ENCODE results near the gene OTOP3.

OTOP3 gene

DNA sequence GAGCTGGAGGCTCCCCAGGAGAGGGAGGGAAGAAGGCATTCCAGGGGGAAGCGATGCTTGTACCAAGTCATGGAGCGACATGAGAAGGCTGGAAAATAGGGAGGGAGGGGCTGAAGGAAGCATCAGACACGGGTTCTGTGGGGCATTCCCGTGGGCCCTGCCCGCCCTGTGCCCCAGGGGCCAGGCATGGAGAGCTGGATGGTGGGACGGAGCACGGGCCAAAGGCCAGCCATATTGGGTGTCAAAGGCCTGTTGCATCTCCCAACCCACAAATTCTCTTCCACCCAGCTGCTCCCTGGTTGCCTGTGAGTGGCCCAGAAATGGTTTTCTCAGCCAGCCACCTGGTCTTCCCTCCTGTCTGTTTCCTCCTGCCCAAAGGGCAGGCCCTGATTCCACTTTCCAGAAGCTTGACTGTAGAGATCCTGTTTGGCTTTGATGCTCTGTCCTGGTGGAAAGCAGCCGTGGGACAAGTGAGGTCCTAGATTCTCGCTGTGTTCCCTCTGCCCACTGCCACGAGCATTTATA, 54.9 kb downstream of the OTOP3 start:
- no peak overlapping the region for H3K27ac ChIP-seq (ENCODE audit: low read depth, low read length)
- no peaks in the 10 kb centered on the region for H3K27me3 ChIP-seq (ENCODE audit: control insufficient read depth, insufficient read depth, low read length)
- 0 out of 2 replicates have a peak, but pooled peaks cover 15% of the 10 kb centered on the region for H3K36me3 ChIP-seq (ENCODE audit: control insufficient read depth, insufficient read depth, low read length)
- H3K4me3 ChIP-seq (ENCODE audit: low read depth, low read length) = no peak overlapping the region
- no peaks in the 10 kb centered on the region for H3K9me3 ChIP-seq (ENCODE audit: control insufficient read depth, insufficient read depth, low read length)
- H3K9ac ChIP-seq (ENCODE audit: low read depth, low read length) = no peak overlapping the region
- peaks cover 8% of the 10 kb centered on the region for H3K4me1 ChIP-seq (ENCODE audit: control insufficient read depth, insufficient read depth, low read length)

DNA sequence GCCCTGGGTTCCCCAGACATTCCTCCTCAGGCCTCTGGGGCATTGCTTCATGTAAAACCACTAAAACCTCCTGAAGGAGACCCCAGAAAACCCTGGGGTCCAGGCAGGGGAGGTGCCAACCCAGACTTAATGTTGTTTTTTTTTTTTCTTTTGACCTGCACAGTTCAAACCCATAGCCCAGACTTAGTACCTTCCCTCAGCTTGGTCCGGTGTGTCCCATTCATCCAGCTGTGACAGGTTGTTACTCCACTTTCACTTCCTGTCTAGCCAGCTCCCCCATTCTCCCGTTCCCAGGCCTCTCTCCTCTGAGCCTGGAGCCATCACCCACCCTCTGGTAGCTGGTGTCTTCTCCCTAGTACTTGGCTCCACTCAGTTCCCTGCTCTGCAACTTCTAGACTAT, 56.5 kb downstream of the OTOP3 start:
- H3K27ac ChIP-seq (ENCODE audit: low read depth, low read length) = no peak overlapping the region
- peaks cover 8% of the 10 kb centered on the region for H3K4me1 ChIP-seq (ENCODE audit: control insufficient read depth, insufficient read depth, low read length)
- no peaks in the 10 kb centered on the region for H3K27me3 ChIP-seq (ENCODE audit: control insufficient read depth, insufficient read depth, low read length)
- 0 out of 2 replicates have a peak, but pooled peaks cover 15% of the 10 kb centered on the region for H3K36me3 ChIP-seq (ENCODE audit: control insufficient read depth, insufficient read depth, low read length)
- no peaks in the 10 kb centered on the region for H3K9me3 ChIP-seq (ENCODE audit: control insufficient read depth, insufficient read depth, low read length)
- no peak overlapping the region for H3K9ac ChIP-seq (ENCODE audit: low read depth, low read length)
- no peak overlapping the region for H3K4me3 ChIP-seq (ENCODE audit: low read depth, low read length)

DNA sequence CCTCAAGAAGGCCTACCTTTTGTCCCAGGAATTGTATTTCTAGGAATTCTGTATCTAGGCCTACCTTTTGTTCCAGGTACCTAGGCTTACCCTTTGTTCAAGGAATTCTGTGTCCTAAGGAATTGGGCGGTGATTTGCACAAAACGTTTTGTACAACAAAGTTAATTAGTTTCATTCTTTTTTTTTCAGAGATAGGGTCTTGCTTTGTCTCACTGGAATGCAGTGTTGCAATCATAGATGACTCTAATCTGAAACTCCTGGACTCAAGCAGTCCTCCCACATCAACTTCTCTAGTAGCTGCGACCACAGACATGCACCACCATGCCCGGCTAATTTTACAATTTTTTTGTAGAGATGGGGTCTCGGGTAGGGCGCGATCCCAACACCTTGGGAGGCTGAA, 58.7 kb downstream of the OTOP3 start:
- no peak overlapping the region for H3K27ac ChIP-seq (ENCODE audit: low read depth, low read length)
- peaks cover 18% of the 10 kb centered on the region; the same call in 1 of the 2 replicates for H3K36me3 ChIP-seq (ENCODE audit: control insufficient read depth, insufficient read depth, low read length)
- no peaks in the 10 kb centered on the region for H3K4me1 ChIP-seq (ENCODE audit: control insufficient read depth, insufficient read depth, low read length)
- no peaks in the 10 kb centered on the region for H3K9me3 ChIP-seq (ENCODE audit: control insufficient read depth, insufficient read depth, low read length)
- no peak overlapping the region for H3K9ac ChIP-seq (ENCODE audit: low read depth, low read length)
- no peaks in the 10 kb centered on the region for H3K27me3 ChIP-seq (ENCODE audit: control insufficient read depth, insufficient read depth, low read length)
- H3K4me3 ChIP-seq (ENCODE audit: low read depth, low read length) = no peak overlapping the region

DNA sequence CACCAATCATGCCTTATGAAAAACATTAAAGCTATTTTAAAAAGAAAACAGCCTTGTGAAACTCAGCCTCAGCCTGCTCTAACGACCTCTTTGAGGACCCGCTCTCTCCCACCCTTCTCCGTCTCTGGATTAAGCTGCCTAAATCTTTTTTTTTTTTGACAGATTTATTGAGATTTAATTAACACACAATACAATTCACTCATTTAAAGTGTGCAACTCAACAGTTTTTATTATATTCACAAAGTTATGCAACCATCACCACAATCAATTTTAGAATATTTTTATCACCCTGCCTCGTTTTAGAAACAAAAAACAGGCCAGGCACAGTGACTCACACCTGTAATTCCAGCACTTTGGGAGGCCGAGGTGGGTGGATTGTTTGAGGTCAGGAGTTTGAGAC, 60.1 kb downstream of the OTOP3 start:
- Histone ChIP-seq H3K27me3 (ENCODE audit: control insufficient read depth, insufficient read depth, low read length) (no peaks in the 10 kb centered on the region), H3K9me3 (ENCODE audit: control insufficient read depth, insufficient read depth, low read length) (no peaks in the 10 kb centered on the region), H3K4me1 (ENCODE audit: control insufficient read depth, insufficient read depth, low read length) (no peaks in the 10 kb centered on the region), H3K27ac (ENCODE audit: low read depth, low read length) (no peak overlapping the region), H3K4me3 (ENCODE audit: low read depth, low read length) (no peak overlapping the region), H3K36me3 (ENCODE audit: control insufficient read depth, insufficient read depth, low read length) (peaks cover 24% of the 10 kb centered on the region), H3K9ac (ENCODE audit: low read depth, low read length) (no peak overlapping the region)

DNA sequence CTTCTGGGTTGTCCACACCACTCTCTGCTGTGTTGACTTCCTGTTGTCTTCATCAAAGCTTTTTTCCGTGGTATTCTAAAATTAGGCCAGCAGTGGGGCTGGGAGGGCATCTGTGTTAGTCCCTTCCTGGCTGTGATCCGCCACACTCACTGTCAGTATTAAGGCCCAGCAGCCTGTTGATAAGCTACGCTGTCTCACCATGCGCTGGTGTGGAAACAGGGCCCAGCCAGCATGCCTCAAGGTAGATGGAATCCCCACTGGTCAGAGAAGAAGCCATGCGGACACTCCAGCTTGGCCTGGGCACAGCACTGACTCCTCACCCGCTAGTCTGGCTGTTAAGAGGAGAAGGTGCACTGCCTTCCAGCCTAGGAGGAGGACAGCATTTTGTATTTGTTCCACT, 63.1 kb downstream of the OTOP3 start:
- Histone ChIP-seq H3K9ac (ENCODE audit: low read depth, low read length) (no peak overlapping the region), H3K9me3 (ENCODE audit: control insufficient read depth, insufficient read depth, low read length) (no peaks in the 10 kb centered on the region), H3K36me3 (ENCODE audit: control insufficient read depth, insufficient read depth, low read length) (peaks cover 44% of the 10 kb centered on the region), H3K27me3 (ENCODE audit: control insufficient read depth, insufficient read depth, low read length) (no peaks in the 10 kb centered on the region), H3K4me3 (ENCODE audit: low read depth, low read length) (no peak overlapping the region), H3K27ac (ENCODE audit: low read depth, low read length) (no peak overlapping the region), H3K4me1 (ENCODE audit: control insufficient read depth, insufficient read depth, low read length) (no peaks in the 10 kb centered on the region)

DNA sequence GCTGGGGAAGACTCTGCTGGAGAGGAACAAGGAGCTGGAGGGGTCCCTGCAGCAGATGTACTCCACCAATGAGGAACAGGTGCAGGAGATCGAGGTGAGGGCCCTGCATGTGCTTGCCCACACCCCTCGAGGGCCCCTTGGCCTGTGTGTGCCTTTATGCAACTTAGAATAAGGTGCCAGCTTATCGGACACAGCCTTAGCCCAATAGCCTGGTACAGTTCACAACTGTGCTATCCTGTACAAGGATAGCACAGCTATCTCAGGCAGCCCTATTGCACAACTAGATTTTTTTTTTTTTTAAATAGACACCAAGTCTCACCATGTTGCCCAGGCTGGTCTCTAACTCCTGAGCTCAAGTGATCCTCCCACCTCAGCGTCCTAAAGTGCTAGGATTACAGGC, 63.8 kb downstream of the OTOP3 start:
- no peak overlapping the region for H3K27ac ChIP-seq (ENCODE audit: low read depth, low read length)

More for the DNA sequence above, 63.8 kb downstream of the OTOP3 start:
- Histone ChIP-seq H3K4me3 (ENCODE audit: low read depth, low read length) (no peak overlapping the region), H3K27me3 (ENCODE audit: control insufficient read depth, insufficient read depth, low read length) (no peaks in the 10 kb centered on the region), H3K36me3 (ENCODE audit: control insufficient read depth, insufficient read depth, low read length) (peaks cover 43% of the 10 kb centered on the region), H3K9ac (ENCODE audit: low read depth, low read length) (no peak overlapping the region), H3K4me1 (ENCODE audit: control insufficient read depth, insufficient read depth, low read length) (no peaks in the 10 kb centered on the region), H3K9me3 (ENCODE audit: control insufficient read depth, insufficient read depth, low read length) (no peaks in the 10 kb centered on the region)
